ENCODE results near the gene PUS3.

- TF ChIP-seq POLR2AphosphoS5 (IDR thresholded peaks at IDR 0.05; ENCODE audit: borderline replicate concordance, low read depth, low read length) (no peak), EZH2 (IDR thresholded peaks at IDR 0.05) (no peak), FOXP2 (optimal IDR thresholded peaks at IDR 0.05; ENCODE audit: control extremely low read depth, extremely low read length, insufficient read depth) (no peak)
Measured at GRCh38 chr11:125950178-125950490, 47.1 kb upstream of the PUS3 start.

All from SK-N-MC (cell line).